GM10266 (cell line): ENCODE results near the gene OR10H4.

Experiments used
- DNase-seq: peaks from one replicate; pipeline ENCODE4 v3.0.0; 2012; ENCODE audit errors: extremely low spot score
- TF ChIP-seq, protein P1 (sequence below): IDR thresholded peaks from 2 replicates; pipeline ENCODE4 v1.5.1; 2012; ENCODE audit warnings: mild to moderate bottlenecking, low read depth; ENCODE audit not compliant: control insufficient read depth, insufficient read depth; ENCODE audit errors: missing control alignments

OR10H4 gene

GRCh38 chr19:15934332-15935078 lies 14.3 kb upstream of the OR10H4 start, which contains the start of gene CYP4F11:
TSS of gene CYP4F11 (minus strand) at chr19:15934529. CDS start at chr19:15934408, 121 bp downstream.
- TF ChIP-seq, protein P1, sequence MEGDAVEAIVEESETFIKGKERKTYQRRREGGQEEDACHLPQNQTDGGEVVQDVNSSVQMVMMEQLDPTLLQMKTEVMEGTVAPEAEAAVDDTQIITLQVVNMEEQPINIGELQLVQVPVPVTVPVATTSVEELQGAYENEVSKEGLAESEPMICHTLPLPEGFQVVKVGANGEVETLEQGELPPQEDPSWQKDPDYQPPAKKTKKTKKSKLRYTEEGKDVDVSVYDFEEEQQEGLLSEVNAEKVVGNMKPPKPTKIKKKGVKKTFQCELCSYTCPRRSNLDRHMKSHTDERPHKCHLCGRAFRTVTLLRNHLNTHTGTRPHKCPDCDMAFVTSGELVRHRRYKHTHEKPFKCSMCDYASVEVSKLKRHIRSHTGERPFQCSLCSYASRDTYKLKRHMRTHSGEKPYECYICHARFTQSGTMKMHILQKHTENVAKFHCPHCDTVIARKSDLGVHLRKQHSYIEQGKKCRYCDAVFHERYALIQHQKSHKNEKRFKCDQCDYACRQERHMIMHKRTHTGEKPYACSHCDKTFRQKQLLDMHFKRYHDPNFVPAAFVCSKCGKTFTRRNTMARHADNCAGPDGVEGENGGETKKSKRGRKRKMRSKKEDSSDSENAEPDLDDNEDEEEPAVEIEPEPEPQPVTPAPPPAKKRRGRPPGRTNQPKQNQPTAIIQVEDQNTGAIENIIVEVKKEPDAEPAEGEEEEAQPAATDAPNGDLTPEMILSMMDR, result no peak
- no peak for DNase-seq

DNA sequence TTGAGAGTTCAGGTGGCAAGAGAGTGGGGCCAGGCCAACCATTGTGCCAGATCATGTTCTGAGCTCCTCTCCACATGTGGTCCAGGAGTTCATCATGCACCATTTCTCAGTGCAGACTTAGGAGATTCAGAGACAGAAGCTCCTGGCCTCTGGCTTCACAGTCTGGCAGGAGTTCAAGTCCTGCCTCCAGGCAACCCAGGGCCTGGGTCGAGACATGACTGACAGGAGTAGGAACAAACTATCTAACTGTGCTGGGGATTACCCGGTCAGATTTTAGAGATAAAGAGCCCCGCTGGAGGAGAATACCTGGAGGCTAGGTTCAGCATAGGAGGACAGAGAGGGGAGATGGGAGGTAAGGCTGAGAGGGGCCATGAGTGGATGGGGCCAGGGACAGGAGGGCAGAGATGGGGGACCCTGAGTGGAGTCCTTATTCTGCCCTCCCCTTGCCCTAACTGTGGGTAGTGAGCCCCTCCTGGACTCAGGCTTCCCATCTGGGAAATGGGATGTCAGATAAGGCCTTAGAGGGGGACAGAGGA lies 13.6 kb upstream of the OR10H4 start:
- DNase-seq, result no peak
- TF ChIP-seq, protein P1, result no peak

- no peak for DNase-seq
- TF ChIP-seq, protein P1, result no peak
Observed at GRCh38 chr19:15936173-15936572, 12.6 kb upstream of the OR10H4 start.

GRCh38 chr19:15936950-15937349 lies 11.9 kb upstream of the OR10H4 start:
- no peak for DNase-seq
- TF ChIP-seq, protein P1, result no peak

DNA sequence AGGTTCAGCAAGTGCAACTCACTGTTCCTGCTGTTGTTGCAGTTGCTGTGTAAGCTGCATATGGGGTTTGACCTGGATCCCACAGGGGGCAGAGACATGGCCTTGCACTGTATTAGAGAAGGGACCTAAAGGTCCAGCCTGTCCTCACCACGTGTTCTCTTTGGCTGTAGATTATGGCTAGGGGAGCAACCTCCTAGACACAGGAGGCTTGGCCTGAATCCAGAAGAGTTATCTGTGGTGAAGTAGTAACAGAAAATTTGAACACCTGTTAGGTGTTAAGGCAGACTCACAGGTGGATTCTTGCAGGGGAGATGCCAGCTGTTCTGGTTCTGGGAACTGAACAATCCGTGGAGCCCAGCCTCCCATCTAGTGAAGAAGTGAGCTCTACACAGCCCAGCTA lies 11.0 kb upstream of the OR10H4 start:
- no peak for DNase-seq
- TF ChIP-seq, protein P1, result no peak

DNA sequence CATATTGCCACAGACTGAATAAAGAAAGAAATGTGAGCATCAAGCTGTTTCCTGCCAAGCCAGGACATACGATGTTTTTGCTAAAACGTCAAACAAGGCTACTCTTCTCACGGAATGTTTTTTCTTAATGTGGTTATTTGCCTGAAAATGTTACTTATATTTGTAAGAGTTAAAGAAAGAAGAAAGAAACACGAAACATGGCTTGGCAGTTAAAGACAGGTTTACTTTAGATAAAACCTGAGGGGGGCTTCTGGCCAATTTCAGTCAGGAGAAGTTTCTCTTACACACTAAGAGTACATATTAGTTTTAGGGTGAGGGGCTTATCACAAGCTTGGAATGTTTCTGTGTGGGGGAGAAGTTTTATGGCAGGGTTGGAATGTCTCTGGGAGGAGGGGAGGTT lies 4.4 kb upstream of the OR10H4 start:
- TF ChIP-seq, protein P1, result no peak

DNA sequence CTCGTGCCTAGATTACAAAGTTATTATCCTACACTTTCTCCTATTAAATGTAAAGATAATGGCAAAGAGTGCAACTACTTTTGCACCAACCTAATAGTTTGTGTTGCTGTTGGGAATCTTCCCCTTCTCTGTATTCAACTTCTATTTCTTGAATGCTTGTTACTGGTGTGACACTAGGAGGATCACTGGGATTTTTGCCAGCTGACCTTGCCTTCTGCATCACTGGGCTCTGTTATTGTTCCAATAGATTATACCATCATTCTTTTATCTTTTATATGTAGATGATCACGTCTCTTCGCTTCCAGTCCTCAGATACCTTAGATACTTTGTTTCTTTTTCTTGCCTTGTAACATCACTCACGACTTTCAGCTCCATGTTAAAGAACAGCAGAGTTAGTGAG lies 3.5 kb upstream of the OR10H4 start:
- TF ChIP-seq, protein P1, result no peak
- no peak for DNase-seq

More for the DNA sequence above, 4.4 kb upstream of the OR10H4 start:
- DNase-seq, result no peak
